NT2/D1 (cell line): ENCODE results near the gene CATSPER3.

ENCODE experiments used
- YY1 ChIP-seq: IDR thresholded peaks from 2 replicates; pipeline ENCODE4 v1.6.1; 2011; ENCODE audit not compliant: insufficient read length, insufficient read depth
- ZNF274 ChIP-seq: IDR thresholded peaks from 2 replicates; pipeline ENCODE4 v1.6.1; 2011; ENCODE audit warnings: mild to moderate bottlenecking, low read depth, low read length

DNA sequence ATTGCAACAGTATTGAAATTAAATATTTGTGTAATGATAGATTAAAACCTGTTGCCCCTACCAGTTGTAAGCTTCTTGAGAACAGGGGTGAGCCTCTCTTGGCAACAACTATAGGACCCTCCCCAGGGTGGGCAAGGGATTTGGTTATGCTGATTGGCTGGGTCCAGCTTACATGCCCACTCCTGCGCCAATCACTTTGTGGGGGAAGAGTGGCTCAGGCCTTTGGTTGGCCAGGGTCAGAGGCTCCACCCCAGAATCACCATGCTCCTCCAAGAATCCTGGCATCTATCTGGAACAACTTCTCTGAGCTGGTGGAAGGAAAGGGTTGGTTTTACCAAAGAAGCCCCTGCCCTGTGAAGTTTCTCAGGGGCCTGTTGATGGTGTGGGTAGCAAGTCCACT lies 74.9 kb downstream of the CATSPER3 start:
- TF ChIP-seq ZNF274 (no peak), YY1 (no peak)
